GM19099 (cell line): ENCODE data around the gene ONECUT1.

Experiments
- POLR2A ChIP-seq: IDR thresholded peaks from 3 replicates; pipeline ENCODE4 v1.6.1; 2011; ENCODE audit warnings: low read depth; ENCODE audit not compliant: insufficient read length; ENCODE audit errors: extremely low read depth

ONECUT1 gene

GRCh38 chr15:52799145-52799811 is 9.1 kb upstream of the ONECUT1 start:
- TF ChIP-seq POLR2A: no peak

GRCh38 chr15:52798529-52799101 is 8.5 kb upstream of the ONECUT1 start:
- TF ChIP-seq POLR2A: no peak

GRCh38 chr15:52797625-52798501 is 7.7 kb upstream of the ONECUT1 start:
- TF ChIP-seq POLR2A: no peak

GRCh38 chr15:52796753-52797520 is 6.8 kb upstream of the ONECUT1 start:
- TF ChIP-seq POLR2A: no peak

GRCh38 chr15:52796228-52796521 is 6.0 kb upstream of the ONECUT1 start:
- no peak for TF ChIP-seq POLR2A

- no peak for TF ChIP-seq POLR2A
These were observed 5.5 kb upstream of the ONECUT1 start for GRCh38 chr15:52795464-52796227.

- TF ChIP-seq POLR2A: no peak
These were observed 4.7 kb upstream of the ONECUT1 start for GRCh38 chr15:52794665-52795463.

- TF ChIP-seq POLR2A: no peak
These were observed 1.6 kb upstream of the ONECUT1 start for GRCh38 chr15:52791776-52792175.

GRCh38 chr15:52790941-52791751 is 1.0 kb upstream of the ONECUT1 start:
- no peak for TF ChIP-seq POLR2A

GRCh38 chr15:52789601-52790168 is 451 bp downstream of the ONECUT1 start:
- TF ChIP-seq POLR2A: no peak

- no peak for TF ChIP-seq POLR2A
These were observed 1.0 kb downstream of the ONECUT1 start for GRCh38 chr15:52789008-52789600.

- TF ChIP-seq POLR2A: no peak
These were observed 1.8 kb downstream of the ONECUT1 start for GRCh38 chr15:52788099-52788986.
